Fibroblast of peridontal ligament (primary cell): ENCODE results near the gene C3orf85.

Experiments used
- DNase-seq: peaks from one replicate; pipeline ENCODE4 v3.0.0-alpha.2; 2010; ENCODE audit errors: extremely low read depth

C3orf85 gene

GRCh38 chr3:109152320-109152719 is 15.8 kb downstream of the C3orf85 start:
- DNase-seq: no peak

- DNase-seq: no peak
Observed at GRCh38 chr3:109154979-109155378, 18.5 kb downstream of the C3orf85 start.

DNA sequence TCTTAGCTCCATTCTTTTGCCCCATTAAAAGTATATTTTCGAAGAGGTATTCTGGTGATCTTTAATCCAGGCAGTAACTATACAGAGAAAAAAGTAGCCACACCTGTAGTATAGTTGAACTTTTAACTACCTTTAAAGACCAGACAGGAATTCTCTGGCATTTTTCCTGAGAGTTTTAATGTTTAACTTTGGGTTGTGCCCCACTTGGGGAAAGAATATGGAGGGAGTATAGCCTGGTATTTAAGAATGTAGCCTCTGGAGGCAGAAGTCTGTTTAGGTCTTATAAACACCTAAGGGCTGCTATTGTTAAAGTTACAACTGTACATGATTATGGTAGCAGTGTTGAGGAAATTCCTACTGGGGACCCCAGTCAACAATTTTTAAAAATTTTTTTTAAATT is 19.3 kb downstream of the C3orf85 start:
- no peak for DNase-seq

- DNase-seq: no peak
Observed at GRCh38 chr3:109161487-109162123, 25.1 kb downstream of the C3orf85 start.

GRCh38 chr3:109165905-109166304 is 29.4 kb downstream of the C3orf85 start:
- no peak for DNase-seq

- DNase-seq: no peak
Observed at GRCh38 chr3:109171479-109171878, 35.0 kb downstream of the C3orf85 start.

DNA sequence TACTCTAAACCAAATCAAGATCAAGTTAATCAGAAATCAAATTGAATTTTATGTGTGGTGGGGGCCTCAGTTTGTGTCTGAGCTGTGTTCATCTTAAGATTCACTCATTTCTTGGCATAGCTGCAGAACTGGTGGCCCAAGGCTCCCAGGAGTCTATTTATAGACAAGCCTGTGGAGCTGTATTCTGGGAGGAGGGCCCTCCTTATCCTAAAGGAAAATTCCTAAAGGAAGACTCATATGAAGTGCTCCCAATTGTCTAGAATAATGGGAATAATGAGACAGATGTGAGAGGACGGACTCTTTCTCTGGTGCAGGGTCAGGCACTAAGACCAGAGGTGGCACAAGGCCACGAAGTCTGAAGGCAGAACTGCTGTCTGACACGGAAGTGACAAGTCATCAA is 38.9 kb downstream of the C3orf85 start:
- DNase-seq: no peak

DNA sequence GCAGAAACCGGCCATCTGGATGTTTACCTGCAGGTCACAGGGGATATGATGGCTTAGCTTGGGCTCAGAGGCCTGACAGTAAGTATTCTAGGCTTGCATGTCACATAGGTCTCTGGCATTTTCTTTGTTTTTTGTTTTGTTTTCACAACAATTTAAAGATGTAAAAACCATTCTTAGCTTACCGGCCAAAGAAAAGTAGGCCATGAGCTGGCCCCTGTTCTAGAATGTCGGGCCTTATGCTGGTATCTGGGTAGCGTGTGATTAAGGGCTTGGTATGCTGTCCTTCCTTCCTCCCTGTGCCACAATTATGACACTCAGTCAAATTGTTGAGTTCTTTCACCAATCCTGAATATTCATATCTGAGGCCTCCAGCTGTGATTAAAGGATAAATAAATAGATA is 40.2 kb downstream of the C3orf85 start:
- no peak for DNase-seq

DNA sequence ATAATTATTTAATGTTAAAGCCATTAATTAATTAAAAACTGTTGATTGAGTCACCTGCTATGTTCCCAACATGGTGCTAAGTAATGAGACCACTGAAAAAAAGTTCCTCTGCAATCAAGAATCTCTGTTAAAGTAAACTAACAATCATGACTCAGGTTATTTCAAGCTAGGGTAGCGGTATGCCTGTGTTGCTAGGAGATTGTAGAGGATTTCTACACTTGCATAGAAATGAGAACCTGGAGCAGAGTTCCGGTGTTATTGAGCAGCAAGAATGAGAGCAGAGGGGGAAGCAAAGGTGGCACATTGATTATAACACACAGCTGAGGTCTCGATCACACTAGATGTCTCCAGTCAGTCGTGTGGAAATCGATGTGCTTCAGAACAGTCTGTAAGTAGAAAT is 41.4 kb downstream of the C3orf85 start:
- no peak for DNase-seq

- no peak for DNase-seq
Observed at GRCh38 chr3:109178708-109179107, 42.2 kb downstream of the C3orf85 start.

- no peak for DNase-seq
Observed at GRCh38 chr3:109184726-109185125, 48.2 kb downstream of the C3orf85 start.

DNA sequence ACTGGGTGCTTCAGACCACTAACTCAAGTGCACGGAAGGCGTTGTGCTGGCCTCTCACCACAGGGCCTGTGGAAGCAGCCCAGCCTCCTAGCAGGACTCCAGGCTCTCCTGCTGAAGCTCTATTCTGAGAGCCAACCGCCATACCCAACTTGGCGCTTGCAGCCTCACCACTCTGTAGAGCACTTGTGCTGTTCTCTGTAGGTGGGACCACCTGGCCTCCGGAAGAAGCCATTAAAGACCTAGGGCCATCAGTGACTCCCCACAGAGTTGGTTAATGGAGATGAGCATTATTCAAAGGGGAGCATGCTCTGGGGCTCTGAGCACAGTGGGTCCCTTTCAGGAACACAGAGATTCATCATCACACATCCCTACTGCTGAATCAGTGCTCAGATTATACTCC is 50.9 kb downstream of the C3orf85 start:
- DNase-seq: no peak

GRCh38 chr3:109188741-109189140 is 52.2 kb downstream of the C3orf85 start:
- DNase-seq: no peak

DNA sequence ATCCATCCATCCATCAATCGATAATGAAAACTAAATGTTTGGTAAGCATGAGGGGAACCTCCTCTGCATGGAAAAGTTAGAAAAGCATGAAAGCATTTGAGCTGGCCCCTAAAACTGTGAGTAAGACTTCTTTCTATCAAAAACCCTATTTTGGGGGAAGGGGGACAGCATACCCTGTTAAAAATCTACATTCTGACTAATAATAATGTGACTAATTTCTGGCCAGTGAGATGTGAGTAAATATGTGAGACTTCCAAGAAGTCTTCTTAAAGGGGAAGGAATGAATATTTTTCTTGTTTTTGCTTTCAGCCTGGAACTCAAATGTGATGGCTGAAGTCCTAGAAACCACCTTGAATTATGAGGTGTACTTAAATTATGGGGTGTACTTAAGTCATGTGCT is 54.9 kb downstream of the C3orf85 start:
- DNase-seq: no peak

- DNase-seq: no peak
Observed at GRCh38 chr3:109195815-109196214, 59.3 kb downstream of the C3orf85 start.
